ENCODE data around the gene GSTM3.
"Not testable (repeated sequence)": the region's sequence is repeated elsewhere in the genome, so short reads cannot be mapped to it uniquely, and the experiment has no call there.

GSTM3 gene

GRCh38 chr1:109687641-109688499 lies 53.0 kb downstream of the GSTM3 start, which contains the start of gene GSTM1:
GSTM1 (plus strand) TSS chr1:109687817; CDS start chr1:109687874, 57 bp downstream.
- H3K36me3 Mint-ChIP-seq (ENCODE audit: insufficient read depth) = no peaks in the 10 kb centered on the region
- H3K27ac Mint-ChIP-seq (ENCODE audit: low read depth) = no peak within 1 kb of the TSS
- no peaks in the 10 kb centered on the region for H3K9me3 Mint-ChIP-seq
- no peak within 1 kb of the TSS for H3K4me3 Mint-ChIP-seq
- H3K4me1 Mint-ChIP-seq = no peaks in the 10 kb centered on the region
- ATAC-seq (replicated peaks; ENCODE audit: extremely low read depth, poor library complexity, severe bottlenecking) (no peak), DNase-seq (ENCODE audit: low spot score in 2 of 2) (no peak)
- H3K27me3 Mint-ChIP-seq = no peaks in the 10 kb centered on the region

GRCh38 chr1:109687109-109687508 lies 53.7 kb downstream of the GSTM3 start:
- H3K27me3 Mint-ChIP-seq; H3K4me1 Mint-ChIP-seq; ATAC-seq (replicated peaks; ENCODE audit: extremely low read depth, poor library complexity, severe bottlenecking); H3K27ac Mint-ChIP-seq (ENCODE audit: low read depth); DNase-seq (ENCODE audit: low spot score in 2 of 2); H3K36me3 Mint-ChIP-seq (ENCODE audit: insufficient read depth); H3K9me3 Mint-ChIP-seq; H3K4me3 Mint-ChIP-seq: not testable (repeated sequence)

GRCh38 chr1:109685890-109686289 lies 54.9 kb downstream of the GSTM3 start:
- not testable (repeated sequence) for H3K4me3 Mint-ChIP-seq; H3K27ac Mint-ChIP-seq (ENCODE audit: low read depth); H3K9me3 Mint-ChIP-seq; DNase-seq (ENCODE audit: low spot score in 2 of 2); H3K36me3 Mint-ChIP-seq (ENCODE audit: insufficient read depth); ATAC-seq (replicated peaks; ENCODE audit: extremely low read depth, poor library complexity, severe bottlenecking); H3K27me3 Mint-ChIP-seq; H3K4me1 Mint-ChIP-seq

- not testable (repeated sequence) for H3K27ac Mint-ChIP-seq (ENCODE audit: low read depth); H3K27me3 Mint-ChIP-seq; H3K36me3 Mint-ChIP-seq (ENCODE audit: insufficient read depth); H3K4me1 Mint-ChIP-seq; H3K4me3 Mint-ChIP-seq; DNase-seq (ENCODE audit: low spot score in 2 of 2); ATAC-seq (replicated peaks; ENCODE audit: extremely low read depth, poor library complexity, severe bottlenecking); H3K9me3 Mint-ChIP-seq
These were observed 55.4 kb downstream of the GSTM3 start for GRCh38 chr1:109685399-109685798.

- not testable (repeated sequence) for H3K9me3 Mint-ChIP-seq; H3K4me1 Mint-ChIP-seq; DNase-seq (ENCODE audit: low spot score in 2 of 2); H3K36me3 Mint-ChIP-seq (ENCODE audit: insufficient read depth); H3K27ac Mint-ChIP-seq (ENCODE audit: low read depth); H3K4me3 Mint-ChIP-seq; H3K27me3 Mint-ChIP-seq; ATAC-seq (replicated peaks; ENCODE audit: extremely low read depth, poor library complexity, severe bottlenecking)
These were observed 56.1 kb downstream of the GSTM3 start for GRCh38 chr1:109684777-109685176.
